HG03066 (cell line): ENCODE data around the gene ARMC9.
"Not testable (repeated sequence)": the region's sequence is repeated elsewhere in the genome, so short reads cannot be mapped to it uniquely, and the experiment has no call there.

Experiments used
- ATAC-seq: cut with Tn5 transposase; IDR thresholded peaks from one replicate; pipeline ENCODE4 v1.9.1; 2021; ENCODE audit warnings: low read depth; ENCODE audit not compliant: unreplicated experiment

ARMC9 gene

DNA sequence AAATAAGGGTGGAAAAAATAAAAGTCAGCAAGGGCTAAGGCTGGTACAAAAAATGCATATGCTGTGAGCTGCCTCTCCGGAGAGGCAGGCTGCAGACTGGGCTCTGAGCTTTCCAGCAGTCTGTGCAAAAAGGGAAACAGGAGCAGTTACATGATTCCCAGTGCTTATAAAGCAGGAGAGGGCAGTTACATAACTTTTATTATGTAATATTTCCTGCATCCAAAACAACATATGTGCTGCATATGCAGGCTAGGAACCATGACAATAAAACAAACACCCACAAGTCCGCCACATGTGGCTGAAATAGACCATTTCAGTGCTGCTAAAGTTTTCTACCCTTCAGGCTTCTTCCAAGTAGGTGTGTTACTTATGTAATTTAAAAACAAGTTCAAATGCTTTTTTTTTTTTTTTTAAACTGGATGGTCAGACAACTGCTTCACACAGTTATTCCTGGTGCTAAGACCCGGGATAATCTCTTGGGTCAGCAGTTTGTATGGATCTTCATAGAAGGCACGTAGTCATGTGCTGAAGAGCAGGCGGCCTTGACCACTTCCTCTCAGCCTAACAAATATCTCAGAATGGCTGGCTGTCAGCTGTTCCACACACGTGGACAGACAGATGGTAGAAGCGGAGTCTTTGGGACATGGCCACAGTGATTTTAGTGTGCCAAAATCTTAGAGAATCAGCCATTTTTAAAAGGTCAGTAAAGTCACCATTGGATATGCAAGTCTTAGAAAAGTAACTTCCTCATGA, 43.5 kb downstream of the ARMC9 start:
- ATAC-seq, result no peak

GRCh38 chr2:231243866-231244265, 45.4 kb downstream of the ARMC9 start:
- no peak for ATAC-seq

DNA sequence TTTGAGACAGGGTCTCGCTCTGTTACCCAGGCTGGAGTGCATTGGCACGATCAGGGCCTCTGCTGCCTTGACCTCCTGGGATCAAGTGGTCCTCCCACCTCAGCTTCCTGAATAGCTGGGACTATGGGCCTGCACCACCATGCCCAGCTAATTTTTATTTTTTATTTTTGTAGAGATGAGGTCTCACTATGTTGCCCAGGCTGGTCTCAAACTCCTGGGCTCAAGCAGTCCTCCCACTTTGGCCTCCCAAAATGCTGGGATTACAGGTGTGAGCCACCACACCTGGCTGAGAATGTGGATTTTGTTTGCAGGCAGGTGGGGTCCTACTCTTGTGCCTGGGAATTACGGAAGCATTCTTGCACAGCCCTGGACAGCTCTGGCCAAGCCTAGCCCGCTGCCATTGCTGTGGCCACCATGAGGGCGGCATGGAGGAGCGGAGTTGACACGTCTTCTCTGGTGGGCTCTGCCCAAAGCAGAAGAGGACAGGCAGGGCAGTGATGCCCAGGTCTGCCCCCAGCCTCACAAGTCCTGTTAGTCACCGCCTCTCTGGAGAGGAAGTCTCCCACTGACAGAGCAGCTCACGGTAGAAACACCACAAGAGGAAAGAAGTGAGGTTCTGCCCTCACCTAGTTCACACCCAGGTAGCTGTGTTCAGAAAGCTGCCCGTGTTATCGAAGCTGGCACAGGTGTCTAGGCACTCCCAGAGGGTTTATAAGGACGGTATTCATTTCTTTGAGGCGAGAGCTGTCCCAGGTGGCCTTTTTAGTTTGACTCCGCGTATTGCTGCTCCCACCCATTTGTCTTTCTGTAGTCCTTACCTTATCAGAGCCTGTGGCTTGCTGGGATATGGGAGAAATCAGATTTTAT, 46.2 kb downstream of the ARMC9 start:
- ATAC-seq, result no peak

GRCh38 chr2:231245249-231246094, 47.0 kb downstream of the ARMC9 start:
- ATAC-seq, result no peak

- no peak for ATAC-seq
These were observed 47.9 kb downstream of the ARMC9 start for GRCh38 chr2:231246171-231246842.

GRCh38 chr2:231250146-231250545, 51.7 kb downstream of the ARMC9 start:
- ATAC-seq, result no peak

DNA sequence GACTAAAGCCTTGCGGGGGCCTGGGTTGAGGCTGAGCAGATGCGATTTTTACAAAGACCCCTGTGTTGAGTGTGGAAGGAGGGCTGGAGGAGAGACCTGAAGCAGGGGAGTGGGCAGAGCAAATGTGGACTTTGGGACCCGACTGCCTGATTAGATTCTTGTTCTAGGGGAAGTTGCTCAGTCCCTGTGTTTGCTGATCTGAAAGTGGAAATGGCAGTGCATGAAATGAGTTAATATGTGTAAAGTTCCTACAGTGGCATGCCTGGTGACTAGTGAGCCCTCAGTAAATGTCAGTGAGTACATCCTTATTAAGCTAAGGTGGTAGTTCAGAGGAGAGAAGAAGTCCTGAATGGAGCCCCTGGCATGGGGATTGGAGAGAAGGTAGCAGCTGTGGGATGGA, 52.3 kb downstream of the ARMC9 start:
- no peak for ATAC-seq

DNA sequence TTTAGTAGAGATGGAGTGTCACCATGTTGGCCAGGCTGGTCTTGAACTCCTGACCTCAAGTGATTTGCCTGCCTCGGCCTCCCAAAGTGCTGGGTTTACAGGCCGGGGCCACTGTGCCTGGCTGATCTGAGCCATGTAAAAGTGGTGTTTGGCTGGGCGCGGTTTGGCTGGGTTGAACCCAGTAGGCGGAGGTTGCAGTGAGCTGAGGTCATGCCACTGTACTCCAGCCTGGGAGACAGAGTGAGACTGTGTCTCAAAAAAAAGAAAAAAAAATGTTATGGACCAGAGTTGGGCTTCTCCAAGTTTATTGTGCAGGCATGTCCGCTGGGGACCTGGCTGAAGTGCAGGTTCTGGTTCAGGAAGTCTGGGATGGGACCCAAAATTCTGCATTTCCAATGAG, 54.9 kb downstream of the ARMC9 start:
- not testable (repeated sequence) for ATAC-seq

DNA sequence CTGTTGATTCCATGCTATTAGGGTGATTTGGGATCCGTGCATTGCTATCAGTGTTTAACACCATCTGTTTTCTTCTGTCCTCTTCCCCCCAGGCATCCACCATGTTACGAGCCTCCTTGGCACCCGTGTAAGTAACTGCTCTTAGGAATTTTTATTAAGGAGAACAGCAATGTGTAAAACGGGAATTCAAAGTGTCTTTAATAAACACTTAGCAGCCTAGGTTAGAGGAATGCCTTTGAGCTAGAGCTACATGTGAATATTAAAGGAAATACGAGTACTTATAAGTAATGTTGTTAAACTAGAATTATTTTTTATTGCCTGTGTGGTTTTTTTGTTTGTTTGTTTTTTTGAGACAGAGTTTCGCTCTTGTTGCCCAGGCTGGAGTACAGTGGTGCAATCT, 58.1 kb downstream of the ARMC9 start:
- no peak for ATAC-seq

DNA sequence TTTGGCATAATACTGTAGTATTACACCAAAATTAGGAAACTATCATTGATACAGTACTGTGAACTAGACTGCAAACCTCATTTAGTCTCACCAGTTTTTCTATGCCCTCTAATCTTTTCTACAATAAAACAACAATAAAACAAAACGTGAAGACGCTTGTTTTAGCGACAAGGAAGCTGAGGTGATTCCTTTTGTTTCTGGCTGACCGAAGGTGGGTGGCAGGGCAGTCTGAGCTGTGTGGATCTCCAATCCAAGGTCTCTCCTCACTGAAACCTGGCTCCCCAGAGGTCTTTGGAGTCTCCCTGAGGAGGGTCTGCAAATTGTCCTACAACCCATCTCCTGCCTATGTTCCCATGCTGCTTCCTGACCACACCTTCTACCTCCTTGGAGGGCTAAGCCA, 59.3 kb downstream of the ARMC9 start:
- ATAC-seq, result no peak

- ATAC-seq, result no peak
These were observed 60.3 kb downstream of the ARMC9 start for GRCh38 chr2:231258701-231259100.

DNA sequence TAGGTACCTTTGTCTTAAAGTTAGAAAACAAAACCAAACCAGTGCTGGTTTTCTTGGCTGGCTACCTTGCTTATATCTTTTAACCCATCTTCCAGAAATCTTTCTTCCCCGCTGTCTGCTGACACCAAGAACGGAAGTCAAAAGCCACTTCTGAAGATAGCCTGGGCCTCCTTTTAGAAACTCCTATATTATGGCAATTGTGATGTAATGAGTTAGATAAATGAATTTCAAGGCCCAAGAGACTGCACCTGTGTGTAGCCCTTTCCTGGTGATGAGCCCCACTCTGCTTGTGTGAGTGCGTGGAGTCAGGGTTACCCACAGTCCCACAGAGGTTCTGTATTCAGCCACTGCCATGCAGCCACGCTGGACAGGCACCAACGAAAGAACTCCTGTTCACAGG, 60.7 kb downstream of the ARMC9 start:
- ATAC-seq, result no peak

DNA sequence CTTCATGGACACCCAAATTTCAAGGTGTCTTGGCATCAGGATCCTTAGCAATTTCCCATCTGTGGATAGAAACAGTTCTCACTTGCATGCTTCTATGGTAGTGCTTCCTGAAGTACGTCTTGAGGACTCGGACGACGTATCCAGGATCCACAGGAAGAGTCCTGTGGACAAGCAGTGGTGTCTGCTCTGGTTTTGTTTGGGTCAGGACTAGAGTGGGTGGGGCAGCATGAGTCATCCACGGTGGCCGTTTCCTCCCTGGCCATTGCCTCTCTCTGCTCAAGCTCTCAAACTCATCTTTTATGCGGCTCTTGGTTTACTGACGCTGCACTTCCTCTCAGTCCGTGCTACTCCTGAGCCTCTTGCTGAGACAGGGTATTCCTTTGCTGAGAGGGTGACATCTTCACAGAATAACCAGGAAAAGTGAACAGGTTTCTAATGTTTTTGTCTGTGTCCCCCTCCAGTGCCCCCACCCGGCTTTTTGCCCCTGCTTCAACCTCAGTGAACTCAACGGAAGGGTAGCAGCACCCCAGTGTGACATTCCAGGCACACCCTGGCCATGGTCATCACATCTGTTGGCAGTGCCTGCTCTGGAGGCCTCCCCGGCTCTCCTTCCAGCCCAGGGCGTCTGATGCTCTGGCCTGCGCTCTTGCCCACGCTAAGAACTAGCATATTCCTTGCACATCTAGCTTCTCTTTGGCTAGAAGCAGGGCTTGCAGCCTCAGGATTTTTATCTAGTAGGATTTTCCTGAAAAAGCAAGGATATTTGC, 62.2 kb downstream of the ARMC9 start:
- ATAC-seq, result no peak

DNA sequence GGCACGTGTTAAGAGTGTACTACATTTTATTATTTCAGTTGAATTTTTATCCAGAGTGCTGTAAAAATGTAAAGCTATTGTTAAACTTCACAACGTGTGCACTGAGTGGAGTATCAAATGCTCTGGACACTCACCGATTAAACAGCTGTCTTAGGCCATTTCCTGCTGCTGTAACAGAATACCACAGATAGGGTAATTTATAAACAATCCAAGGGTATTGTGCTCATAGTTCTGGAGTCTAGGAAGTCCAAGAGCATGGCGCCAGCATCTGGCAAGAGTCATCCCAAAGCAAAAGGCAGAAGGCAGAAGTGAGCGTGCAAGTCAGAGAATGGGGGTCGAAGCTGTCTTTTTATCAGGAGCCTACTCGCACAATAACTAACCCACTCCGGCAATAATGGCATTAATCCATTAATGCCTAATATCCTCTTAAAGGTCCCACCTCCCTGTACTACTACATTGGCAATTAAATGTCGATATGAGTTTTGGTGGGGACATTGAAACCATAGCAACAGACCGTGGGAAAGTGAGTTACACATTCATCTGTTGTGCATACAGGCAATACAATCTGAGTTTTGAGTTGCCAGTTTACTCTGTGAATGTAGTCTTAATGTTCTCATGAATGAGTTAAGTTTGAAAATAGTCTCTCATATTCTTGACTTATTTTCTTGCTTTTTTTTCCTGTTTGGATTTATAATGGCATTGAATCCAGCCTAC, 64.8 kb downstream of the ARMC9 start:
- ATAC-seq, result no peak

- no peak for ATAC-seq
These were observed 72.0 kb downstream of the ARMC9 start for GRCh38 chr2:231270221-231271114.

- ATAC-seq, result no peak
These were observed 74.6 kb downstream of the ARMC9 start for GRCh38 chr2:231272991-231273390.

DNA sequence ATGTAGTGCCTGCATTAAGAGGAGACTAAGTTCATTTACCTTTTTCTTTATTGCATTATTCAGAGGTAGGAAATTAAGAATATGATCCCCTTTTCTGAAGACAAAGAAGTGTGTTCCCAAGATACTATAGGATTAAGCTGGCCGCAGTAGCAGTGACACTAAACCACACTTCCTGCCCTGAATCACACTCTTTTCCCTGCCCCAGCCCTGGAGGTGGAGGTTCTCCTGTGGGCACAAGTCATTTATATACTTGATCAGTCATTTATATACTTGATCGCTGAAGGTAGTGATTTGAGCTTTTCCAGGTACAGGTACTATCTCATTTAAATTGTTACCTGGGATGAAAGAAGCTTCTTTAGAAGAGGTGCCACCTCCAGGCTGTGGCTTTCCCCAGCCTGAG, 78.6 kb downstream of the ARMC9 start:
- ATAC-seq, result no peak

DNA sequence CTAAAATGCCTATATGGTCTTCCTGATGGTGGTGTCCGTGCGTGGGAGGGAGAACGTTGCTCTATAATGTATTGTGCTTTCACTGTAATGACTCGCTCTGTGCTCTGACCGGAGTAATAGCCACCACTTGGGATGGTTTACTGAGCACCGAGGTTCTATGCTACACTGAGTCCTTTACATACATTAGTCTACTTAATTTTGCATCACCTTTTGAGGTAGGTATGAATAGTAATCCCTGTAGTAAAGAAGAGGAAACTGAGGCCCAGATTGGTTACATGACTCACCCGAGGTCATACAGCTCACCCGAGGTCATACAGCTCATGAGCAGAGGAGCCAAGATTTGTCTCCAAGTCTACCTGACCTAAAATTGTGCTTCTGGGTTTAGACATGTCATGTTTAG, 79.5 kb downstream of the ARMC9 start:
- no peak for ATAC-seq
